Ishikawa (cell line): ENCODE data around the gene NR3C1.

Source experiments
- CEBPB ChIP-seq: IDR thresholded peaks from 2 replicates; pipeline ENCODE4 v1.6.1; 2012
- CREB1 ChIP-seq: IDR thresholded peaks from 2 replicates; pipeline ENCODE4 v1.6.1; 2012; ENCODE audit warnings: low read depth
- EGR1 ChIP-seq: IDR thresholded peaks from 2 replicates; pipeline ENCODE4 v1.6.1; 2012
- EP300 ChIP-seq: IDR thresholded peaks from 2 replicates; pipeline ENCODE4 v1.6.1; 2012; ENCODE audit warnings: borderline replicate concordance
- FOXM1 ChIP-seq: IDR thresholded peaks from 2 replicates; pipeline ENCODE4 v1.6.1; 2012; ENCODE audit warnings: low read depth, borderline replicate concordance
- NFIC ChIP-seq: IDR thresholded peaks from 2 replicates; pipeline ENCODE4 v1.6.1; 2012
- RAD21 ChIP-seq: IDR thresholded peaks from 2 replicates; pipeline ENCODE4 v1.6.1; 2012; ENCODE audit warnings: low read depth
- REST ChIP-seq: IDR thresholded peaks from 2 replicates; pipeline ENCODE4 v1.6.1; 2012; ENCODE audit warnings: low read depth, mild to moderate bottlenecking
- TAF1 ChIP-seq: IDR thresholded peaks from 2 replicates; pipeline ENCODE4 v1.6.1; 2012; ENCODE audit warnings: low read depth, mild to moderate bottlenecking
- TEAD4 ChIP-seq: IDR thresholded peaks from 2 replicates; pipeline ENCODE4 v1.6.1; 2012
- YY1 ChIP-seq: IDR thresholded peaks from 2 replicates; pipeline ENCODE4 v1.6.1; 2012; ENCODE audit warnings: low read depth
- ZBTB7A ChIP-seq: IDR thresholded peaks from 2 replicates; pipeline ENCODE4 v1.6.1; 2012; ENCODE audit warnings: low read depth
- TF ChIP-seq, protein P1 (sequence below): IDR thresholded peaks from 2 replicates; pipeline ENCODE4 v1.6.1; 2012

GRCh38 chr5:143277536-143277935 lies 126.0 kb downstream of the NR3C1 start:
- TF ChIP-seq NFIC (no peak), REST (no peak), TEAD4 (no peak), CEBPB (no peak), EP300 (no peak), YY1 (no peak), RAD21 (no peak), FOXM1 (no peak), TAF1 (no peak), CREB1 (no peak), EGR1 (no peak), ZBTB7A (no peak)
- TF ChIP-seq, protein P1, sequence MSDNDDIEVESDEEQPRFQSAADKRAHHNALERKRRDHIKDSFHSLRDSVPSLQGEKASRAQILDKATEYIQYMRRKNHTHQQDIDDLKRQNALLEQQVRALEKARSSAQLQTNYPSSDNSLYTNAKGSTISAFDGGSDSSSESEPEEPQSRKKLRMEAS = no peak
